Omental fat pad (tissue), 4 donors: ENCODE results near the gene PKNOX2. TPM values are rescaled to one million over a fixed set of nuclear protein-coding genes. Genes with fewer than 3 reads are reported as not detected.

Source experiments
- ATAC-seq: fragments of 150-250 bp; one replicate; pipeline ENCODE4 v1.9.1; 2016; ENCODE audit warnings: mild to moderate bottlenecking, moderate library complexity; ENCODE audit not compliant: low FRiP score
- DNase-seq: peaks from one replicate; pipeline ENCODE4 v3.0.0-alpha.2; 2019; ENCODE audit warnings: low spot score
- total RNA-seq, 4 donors: library from RNA; depleted of rRNA; stranded (reverse); fragments of >200 nt; gene quantifications; one replicate each; pipeline ENCODE4 v1.1.0, GENCODE V29; 2016
- TF ChIP-seq, protein P1 (sequence below), 3 donors: fragments of 450-650 bp; IDR thresholded peaks; one replicate each; pipeline ENCODE4 v1.5.1; 2016 to 2017; ENCODE audit warnings: antibody characterized with exemption in 3 of 3, mild to moderate bottlenecking in 3 of 3, moderate library complexity in 2 of 3

PKNOX2 gene
- total RNA-seq, 4 donors from 2014 or later, result 0.19 to 2.7 (median 0.82) TPM

GRCh38 chr11:125276619-125276976 lies 112.0 kb downstream of the PKNOX2 start:
- DNase-seq (no peak), ATAC-seq (no peak)
- TF ChIP-seq, protein P1, sequence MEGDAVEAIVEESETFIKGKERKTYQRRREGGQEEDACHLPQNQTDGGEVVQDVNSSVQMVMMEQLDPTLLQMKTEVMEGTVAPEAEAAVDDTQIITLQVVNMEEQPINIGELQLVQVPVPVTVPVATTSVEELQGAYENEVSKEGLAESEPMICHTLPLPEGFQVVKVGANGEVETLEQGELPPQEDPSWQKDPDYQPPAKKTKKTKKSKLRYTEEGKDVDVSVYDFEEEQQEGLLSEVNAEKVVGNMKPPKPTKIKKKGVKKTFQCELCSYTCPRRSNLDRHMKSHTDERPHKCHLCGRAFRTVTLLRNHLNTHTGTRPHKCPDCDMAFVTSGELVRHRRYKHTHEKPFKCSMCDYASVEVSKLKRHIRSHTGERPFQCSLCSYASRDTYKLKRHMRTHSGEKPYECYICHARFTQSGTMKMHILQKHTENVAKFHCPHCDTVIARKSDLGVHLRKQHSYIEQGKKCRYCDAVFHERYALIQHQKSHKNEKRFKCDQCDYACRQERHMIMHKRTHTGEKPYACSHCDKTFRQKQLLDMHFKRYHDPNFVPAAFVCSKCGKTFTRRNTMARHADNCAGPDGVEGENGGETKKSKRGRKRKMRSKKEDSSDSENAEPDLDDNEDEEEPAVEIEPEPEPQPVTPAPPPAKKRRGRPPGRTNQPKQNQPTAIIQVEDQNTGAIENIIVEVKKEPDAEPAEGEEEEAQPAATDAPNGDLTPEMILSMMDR (IDR thresholded peaks at IDR 0.05), result no peak

DNA sequence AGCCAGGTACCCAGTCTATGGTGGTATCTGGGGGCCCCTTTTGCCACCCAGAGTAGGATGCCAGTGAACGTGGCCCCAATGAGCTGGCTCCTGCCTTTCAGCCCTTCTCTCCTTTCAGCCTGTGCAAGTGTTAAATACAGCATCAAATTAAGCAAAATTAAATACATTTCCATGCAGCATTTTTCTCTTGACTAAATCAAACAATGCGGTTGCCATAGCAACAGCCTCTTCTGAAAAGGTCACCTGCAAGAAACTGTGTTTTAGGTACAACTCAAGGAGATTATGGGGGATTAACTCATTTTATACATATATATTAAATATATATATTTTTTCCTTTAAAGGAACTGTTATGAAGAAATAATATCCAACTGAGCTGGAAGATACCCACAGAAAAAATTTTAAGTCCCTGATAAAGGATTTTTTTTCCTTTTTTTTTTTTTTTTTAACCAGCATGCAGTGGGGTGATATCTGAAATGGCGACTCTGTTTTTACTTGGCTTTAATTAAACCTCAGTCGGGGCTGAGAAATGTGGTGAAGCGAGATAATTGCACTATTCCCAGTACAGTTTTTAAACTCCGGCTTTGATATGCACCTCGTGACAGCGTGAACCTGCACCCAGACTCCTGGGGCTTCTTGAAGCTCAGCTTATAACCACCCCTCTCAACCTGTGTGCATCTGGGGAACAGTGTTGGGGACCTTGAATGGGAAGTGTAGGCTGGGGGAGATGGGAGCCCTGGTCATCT lies 115.3 kb downstream of the PKNOX2 start:
- DNase-seq, result no peak
- TF ChIP-seq, protein P1 (IDR thresholded peaks at IDR 0.05), result no peak
- ATAC-seq, result no peak

- TF ChIP-seq, protein P1 (IDR thresholded peaks at IDR 0.05), result no peak
- ATAC-seq (no peak), DNase-seq (no peak)
These were observed 116.1 kb downstream of the PKNOX2 start for GRCh38 chr11:125280646-125281045.

DNA sequence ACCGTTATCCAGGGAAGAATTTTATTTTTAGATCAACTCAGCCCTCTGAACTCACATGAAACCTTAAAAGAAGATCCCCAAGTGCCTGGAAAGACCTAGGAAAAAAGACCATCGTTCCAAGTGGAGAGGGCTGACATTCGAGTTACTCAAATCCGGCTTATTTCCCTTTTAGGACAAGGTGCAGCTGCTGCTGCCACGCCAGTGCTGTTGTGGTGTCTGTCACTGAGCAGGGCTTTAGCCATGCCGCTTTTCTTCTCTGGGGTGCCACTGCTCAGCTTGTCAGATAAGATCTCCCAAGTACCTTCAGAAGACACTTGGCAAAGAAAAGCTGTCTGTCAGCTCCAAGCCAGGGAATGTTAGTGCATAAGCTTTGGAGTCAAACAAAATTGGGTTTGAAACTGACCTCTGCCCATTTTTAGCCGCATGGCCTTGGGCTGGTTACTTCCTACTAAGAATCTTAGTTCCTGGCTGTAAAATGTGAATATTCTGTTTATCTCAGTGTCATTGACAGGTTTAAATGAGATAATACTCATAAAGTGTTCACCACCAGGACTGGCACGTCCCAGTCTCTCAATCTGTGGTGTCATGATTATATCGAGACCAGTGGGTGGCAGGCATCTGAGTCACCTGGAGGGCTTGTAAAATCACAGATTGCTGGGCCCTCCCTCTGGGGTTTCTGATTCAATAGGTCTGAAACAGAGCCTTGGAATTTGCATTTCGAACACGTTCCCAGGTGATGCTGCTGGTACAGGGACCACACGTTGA lies 117.5 kb downstream of the PKNOX2 start:
- DNase-seq, result no peak
- no peak for ATAC-seq
- TF ChIP-seq, protein P1 (IDR thresholded peaks at IDR 0.05), result no peak

DNA sequence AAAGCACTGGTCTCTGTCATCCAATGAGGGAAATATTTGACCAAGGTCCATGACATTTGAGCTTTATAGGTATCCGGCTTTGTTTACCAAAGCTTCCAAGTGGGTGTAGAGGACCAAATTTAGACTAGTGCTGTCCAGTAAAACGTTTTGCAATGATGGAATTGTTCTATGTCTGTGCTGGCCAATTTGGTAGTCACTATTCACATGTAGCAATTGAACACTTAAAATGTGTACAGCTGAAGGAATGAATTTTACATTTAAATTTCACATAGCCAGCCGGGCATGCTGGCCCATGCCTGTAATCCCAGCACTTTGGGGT lies 118.0 kb downstream of the PKNOX2 start:
- no peak for DNase-seq

DNA sequence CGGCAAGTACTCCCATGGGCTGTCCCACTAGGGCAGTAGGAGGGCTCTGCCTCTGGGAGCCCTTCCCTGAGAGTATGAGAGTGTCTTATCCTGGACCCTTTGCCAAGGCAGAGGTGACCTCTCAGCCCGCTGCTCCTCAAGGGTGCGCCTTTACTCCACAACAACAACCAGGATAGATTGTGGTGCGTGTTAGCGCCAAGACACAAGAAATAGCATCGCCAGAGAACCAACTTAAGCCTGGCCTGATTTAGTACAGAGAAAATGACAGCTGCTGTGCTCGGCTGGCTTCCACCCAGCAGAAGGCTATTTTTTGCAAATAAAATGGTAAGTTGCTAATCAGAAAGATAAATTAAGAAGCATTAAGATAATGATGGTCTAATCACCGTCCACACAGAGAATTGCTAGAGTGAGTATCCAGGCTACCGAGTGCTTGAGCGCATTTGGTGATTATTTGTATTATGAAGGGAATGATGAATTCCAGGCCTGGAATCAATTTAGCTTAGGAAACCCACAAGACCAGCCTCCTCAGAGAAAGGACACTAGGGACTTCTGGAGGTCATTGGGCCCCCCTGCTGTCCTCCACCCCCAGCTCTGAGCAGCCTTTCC lies 119.8 kb downstream of the PKNOX2 start:
- ATAC-seq, result no peak
- TF ChIP-seq, protein P1 (IDR thresholded peaks at IDR 0.05), result no peak
- DNase-seq, result no peak

More for the DNA sequence above, 118.0 kb downstream of the PKNOX2 start:
- no peak for ATAC-seq
- TF ChIP-seq, protein P1 (IDR thresholded peaks at IDR 0.05), result no peak
